PC-3 (cell line): ENCODE results near the gene BLACAT1.

ENCODE experiments used
- EZH2 ChIP-seq: fragments of 300-600 bp; sonication (generic); IDR thresholded peaks from one replicate; pipeline ENCODE4 v1.6.1; 2017; ENCODE audit warnings: antibody characterized with exemption, mild to moderate bottlenecking, low read length; ENCODE audit not compliant: unreplicated experiment
- EZH2phosphoT487 ChIP-seq: fragments of 300-600 bp; sonication (generic); IDR thresholded peaks from 2 replicates; pipeline ENCODE4 v1.6.1; 2018; ENCODE audit warnings: mild to moderate bottlenecking, antibody characterized with exemption, low read length, borderline replicate concordance
- TF ChIP-seq, protein P1 (sequence below): fragments of 300-600 bp; sonication (generic); conservative IDR thresholded peaks from 2 replicates; pipeline ENCODE4 v1.5.1; 2017; ENCODE audit warnings: antibody characterized with exemption, low read depth, mild to moderate bottlenecking, low read length

DNA sequence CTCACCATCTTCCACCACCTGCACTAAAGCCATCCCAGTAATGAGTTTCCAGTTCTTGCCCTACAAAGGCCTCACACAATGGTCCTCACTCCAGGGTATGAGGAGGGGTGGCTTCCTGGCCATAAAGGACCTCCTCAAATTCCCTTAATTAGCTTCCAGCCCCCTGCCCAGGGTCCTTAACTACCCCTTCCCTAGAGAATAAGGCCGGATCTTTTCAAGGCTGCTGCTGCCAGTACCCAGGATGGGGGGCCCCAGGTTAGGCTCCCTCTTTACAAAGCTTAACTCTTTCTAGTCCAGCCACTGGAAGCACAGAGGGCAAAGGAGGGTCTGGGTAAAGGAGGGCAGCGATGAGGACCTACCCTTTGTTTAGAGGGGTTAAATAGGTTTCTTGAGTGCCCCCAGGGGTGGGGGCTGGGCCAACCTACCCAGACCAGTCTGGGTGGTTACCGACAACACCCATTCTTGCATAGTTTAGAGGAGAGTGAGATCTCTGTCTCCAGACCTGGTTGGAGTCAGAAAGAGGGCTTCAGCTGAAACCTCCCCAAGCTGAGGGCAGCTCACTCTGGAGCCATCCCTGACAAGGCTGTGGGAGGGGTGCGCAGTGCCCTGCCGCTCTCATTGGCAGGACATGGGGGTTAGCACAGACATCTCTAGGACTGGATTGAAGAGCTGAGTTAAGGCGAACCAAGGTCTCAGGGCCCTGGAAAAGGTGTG, 7.1 kb downstream of the BLACAT1 start:
- TF ChIP-seq, protein P1, sequence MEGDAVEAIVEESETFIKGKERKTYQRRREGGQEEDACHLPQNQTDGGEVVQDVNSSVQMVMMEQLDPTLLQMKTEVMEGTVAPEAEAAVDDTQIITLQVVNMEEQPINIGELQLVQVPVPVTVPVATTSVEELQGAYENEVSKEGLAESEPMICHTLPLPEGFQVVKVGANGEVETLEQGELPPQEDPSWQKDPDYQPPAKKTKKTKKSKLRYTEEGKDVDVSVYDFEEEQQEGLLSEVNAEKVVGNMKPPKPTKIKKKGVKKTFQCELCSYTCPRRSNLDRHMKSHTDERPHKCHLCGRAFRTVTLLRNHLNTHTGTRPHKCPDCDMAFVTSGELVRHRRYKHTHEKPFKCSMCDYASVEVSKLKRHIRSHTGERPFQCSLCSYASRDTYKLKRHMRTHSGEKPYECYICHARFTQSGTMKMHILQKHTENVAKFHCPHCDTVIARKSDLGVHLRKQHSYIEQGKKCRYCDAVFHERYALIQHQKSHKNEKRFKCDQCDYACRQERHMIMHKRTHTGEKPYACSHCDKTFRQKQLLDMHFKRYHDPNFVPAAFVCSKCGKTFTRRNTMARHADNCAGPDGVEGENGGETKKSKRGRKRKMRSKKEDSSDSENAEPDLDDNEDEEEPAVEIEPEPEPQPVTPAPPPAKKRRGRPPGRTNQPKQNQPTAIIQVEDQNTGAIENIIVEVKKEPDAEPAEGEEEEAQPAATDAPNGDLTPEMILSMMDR, result no peak
- TF ChIP-seq EZH2, result no peak
- TF ChIP-seq EZH2phosphoT487, result no peak
